ENCODE measurements around the gene PRPF40B. TPM values are rescaled to one million over a fixed set of nuclear protein-coding genes. Genes with fewer than 3 reads are reported as not detected.

Gene PRPF40B
- total RNA-seq, 3 donors from 2014 or later = 10.4 to 34.0 (median 32.8) TPM

DNA sequence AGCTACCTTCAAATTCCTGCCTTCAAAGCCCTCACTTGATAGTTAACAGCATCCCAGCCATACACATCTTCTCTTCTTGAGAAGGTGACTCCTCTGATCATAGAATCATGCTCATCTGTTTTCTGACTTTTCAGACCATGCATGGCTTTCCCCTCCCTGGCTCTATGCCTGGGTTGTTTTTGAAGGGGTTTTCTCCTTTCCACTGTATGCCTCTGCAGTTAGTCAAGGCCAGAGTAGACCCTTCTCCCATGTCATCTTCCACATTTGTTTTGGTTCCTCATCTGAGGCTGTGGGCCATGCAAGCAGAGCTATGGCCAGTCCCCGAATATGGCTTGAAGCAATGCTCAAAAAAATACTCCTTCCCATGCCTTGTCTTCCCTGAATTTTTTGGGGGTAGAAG, 41.2 kb upstream of the PRPF40B start:
- Histone ChIP-seq H3K36me3 (no peaks in the 10 kb centered on the region), H3K4me3 (no peak overlapping the region), H3K4me1 (no peaks in the 10 kb centered on the region), H3K27ac (no peak overlapping the region), H3K9me3 (no peaks in the 10 kb centered on the region), H3K27me3 (no peaks in the 10 kb centered on the region)
- intact Hi-C loops (cut with DNase I; ENCODE audit: low total_unique reads) = no loop called here
- DNase-seq (ENCODE audit: low spot score in 2 of 2) = no peak
- TF ChIP-seq, protein P1, sequence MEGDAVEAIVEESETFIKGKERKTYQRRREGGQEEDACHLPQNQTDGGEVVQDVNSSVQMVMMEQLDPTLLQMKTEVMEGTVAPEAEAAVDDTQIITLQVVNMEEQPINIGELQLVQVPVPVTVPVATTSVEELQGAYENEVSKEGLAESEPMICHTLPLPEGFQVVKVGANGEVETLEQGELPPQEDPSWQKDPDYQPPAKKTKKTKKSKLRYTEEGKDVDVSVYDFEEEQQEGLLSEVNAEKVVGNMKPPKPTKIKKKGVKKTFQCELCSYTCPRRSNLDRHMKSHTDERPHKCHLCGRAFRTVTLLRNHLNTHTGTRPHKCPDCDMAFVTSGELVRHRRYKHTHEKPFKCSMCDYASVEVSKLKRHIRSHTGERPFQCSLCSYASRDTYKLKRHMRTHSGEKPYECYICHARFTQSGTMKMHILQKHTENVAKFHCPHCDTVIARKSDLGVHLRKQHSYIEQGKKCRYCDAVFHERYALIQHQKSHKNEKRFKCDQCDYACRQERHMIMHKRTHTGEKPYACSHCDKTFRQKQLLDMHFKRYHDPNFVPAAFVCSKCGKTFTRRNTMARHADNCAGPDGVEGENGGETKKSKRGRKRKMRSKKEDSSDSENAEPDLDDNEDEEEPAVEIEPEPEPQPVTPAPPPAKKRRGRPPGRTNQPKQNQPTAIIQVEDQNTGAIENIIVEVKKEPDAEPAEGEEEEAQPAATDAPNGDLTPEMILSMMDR (IDR thresholded peaks at IDR 0.05) = no peak
- no peak for TF ChIP-seq POLR2AphosphoS5 (IDR thresholded peaks at IDR 0.05)
- TF ChIP-seq POLR2A (IDR thresholded peaks at IDR 0.05) = no peak

DNA sequence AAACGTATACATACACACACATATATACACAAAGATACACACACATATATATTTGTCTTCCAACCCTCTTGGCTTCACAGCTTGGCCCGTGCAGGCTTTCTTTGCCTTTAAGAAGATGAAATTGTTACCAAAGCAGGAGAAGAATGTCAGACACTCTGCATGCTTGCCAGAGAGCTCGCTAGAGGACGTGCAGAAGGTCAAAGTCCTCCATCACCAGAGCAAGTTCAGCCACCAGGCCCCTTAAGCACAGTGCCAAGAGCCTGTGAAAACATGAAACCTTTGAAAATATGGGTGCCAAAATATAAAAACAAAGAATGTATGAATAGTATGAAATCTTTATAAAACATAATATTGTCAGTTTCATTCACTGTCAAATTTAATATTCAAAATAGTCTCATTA, 40.5 kb upstream of the PRPF40B start:
- no peak overlapping the region for H3K27ac ChIP-seq
- no peak for DNase-seq (ENCODE audit: low spot score in 2 of 2)
- TF ChIP-seq POLR2AphosphoS5 (IDR thresholded peaks at IDR 0.05) (no peak), POLR2A (IDR thresholded peaks at IDR 0.05) (no peak)
- TF ChIP-seq, protein P1 (IDR thresholded peaks at IDR 0.05) = no peak
- no peaks in the 10 kb centered on the region for H3K9me3 ChIP-seq
- no peaks in the 10 kb centered on the region for H3K36me3 ChIP-seq
- intact Hi-C loops (cut with DNase I; ENCODE audit: low total_unique reads) = no loop called here
- no peak overlapping the region for H3K4me3 ChIP-seq
- no peaks in the 10 kb centered on the region for H3K4me1 ChIP-seq
- H3K27me3 ChIP-seq = no peaks in the 10 kb centered on the region

DNA sequence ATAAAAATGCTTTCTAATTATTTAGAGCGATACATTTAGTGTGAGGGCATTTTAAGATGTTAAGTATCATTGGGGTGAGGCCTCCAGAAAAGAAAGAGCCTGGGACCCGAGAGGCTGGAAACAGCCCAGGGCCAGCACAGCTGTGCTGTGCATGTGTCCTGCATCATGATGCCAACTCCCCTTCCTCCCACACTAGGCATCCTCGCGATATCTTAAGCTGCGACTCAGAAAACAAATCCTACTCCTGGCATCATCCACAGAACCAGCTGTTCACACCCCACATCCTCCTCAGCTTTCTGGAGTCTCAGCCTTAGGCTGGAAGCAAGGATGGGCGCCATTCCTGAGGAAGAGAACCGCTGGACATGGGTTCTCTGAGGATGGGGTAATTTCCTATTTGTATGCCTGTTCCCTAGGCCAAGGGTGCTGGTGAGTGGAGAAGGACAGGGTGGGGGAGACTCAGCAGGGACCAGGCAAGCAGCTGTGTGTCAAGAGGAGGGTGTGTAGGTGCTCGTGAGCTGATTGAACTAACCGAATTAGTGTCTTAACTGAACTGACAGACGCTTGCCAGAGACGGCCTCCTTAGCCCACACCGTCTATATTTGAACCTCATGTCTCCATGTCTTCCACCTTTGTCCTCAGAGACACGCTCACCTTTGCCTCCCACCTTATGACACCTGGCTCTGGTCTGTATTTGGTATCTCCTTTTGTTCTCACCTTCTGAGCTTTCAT, 39.8 kb upstream of the PRPF40B start:
- Histone ChIP-seq H3K4me1 (no peaks in the 10 kb centered on the region), H3K36me3 (no peaks in the 10 kb centered on the region), H3K27ac (no peak overlapping the region), H3K9me3 (no peaks in the 10 kb centered on the region), H3K27me3 (no peaks in the 10 kb centered on the region), H3K4me3 (no peak overlapping the region)
- no peak for DNase-seq (ENCODE audit: low spot score in 2 of 2)
- TF ChIP-seq POLR2AphosphoS5 (IDR thresholded peaks at IDR 0.05) (no peak), POLR2A (IDR thresholded peaks at IDR 0.05) (no peak)
- TF ChIP-seq, protein P1 (IDR thresholded peaks at IDR 0.05) = no peak
- intact Hi-C loops (cut with DNase I; ENCODE audit: low total_unique reads) = no loop called here

DNA sequence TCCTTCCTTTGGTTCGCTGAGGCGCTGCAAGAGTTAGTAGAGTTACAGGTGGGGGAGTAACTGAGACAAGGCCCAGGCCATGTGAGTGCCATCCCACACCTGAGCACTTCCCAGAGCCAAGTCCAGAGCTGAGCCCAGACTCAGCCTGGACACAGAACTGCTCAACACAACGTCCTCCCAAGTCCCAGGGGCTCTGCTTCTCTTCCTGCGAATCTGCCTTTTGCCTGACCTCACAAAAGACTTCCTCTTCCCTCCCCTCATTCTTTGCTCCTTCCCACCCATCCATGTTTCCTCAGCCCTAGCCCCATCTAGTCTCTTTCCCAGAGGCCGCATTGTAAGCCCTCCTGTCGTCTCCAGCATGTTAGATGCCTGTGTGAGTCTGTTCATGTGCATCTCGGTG, 38.8 kb upstream of the PRPF40B start:
- Histone ChIP-seq H3K36me3 (no peaks in the 10 kb centered on the region), H3K27me3 (no peaks in the 10 kb centered on the region), H3K9me3 (no peaks in the 10 kb centered on the region), H3K4me3 (no peak overlapping the region), H3K4me1 (no peaks in the 10 kb centered on the region), H3K27ac (peak overlapping the region in 1 of 2 donors; percentile 9)
- intact Hi-C loops (cut with DNase I; ENCODE audit: low total_unique reads) = no loop called here
- no peak for TF ChIP-seq POLR2AphosphoS5 (IDR thresholded peaks at IDR 0.05)
- no peak for TF ChIP-seq POLR2A (IDR thresholded peaks at IDR 0.05)
- TF ChIP-seq, protein P1 (IDR thresholded peaks at IDR 0.05) = no peak
- DNase-seq (ENCODE audit: low spot score in 2 of 2) = no peak

DNA sequence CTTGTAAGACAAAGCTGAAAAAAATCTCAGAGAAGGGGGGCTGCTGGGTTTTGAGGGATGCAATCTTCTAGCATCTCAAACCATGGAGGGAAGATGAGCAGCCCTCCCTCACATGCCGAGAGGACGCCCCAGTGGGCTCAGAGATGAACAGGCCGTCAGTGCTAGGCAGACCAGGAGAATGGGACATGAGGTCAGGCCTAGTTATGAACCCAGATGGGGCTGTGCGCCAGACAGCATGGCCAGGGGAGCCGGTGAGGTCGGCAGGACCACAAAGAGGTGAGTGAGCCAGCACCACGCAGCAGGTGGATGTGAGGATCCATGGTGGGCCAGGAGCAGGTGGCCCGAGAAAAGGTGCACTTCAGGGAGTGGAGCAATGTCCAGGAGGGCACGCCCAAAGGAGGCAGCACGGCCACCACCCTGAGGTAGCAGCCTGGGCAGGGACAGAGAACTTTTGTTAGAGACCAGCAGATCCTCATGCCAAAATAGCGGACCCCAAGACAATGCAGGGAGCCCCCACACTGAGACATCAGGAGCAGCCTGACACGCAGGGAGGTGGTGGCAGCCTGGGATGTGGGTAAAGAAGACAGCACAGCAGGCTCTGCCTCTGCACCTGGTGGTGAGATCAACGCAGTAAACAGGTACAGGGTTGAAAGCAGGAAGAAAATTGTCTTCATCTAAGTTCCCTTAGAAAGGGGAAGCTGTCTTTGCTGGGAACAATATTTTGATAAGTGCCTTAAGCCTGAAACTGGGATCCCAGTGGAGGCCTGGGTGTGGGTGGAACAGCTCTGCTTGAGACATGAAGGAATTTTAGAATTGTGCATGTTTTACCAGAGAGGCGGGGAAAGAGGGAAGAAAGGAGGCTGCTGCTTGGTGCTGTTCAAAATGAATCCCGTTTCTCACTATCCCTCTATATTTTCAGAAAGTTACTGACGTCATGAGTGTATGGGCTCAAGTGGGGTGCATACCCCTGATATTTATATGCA, 37.6 kb upstream of the PRPF40B start:
- DNase-seq (ENCODE audit: low spot score in 2 of 2) = no peak
- H3K4me3 ChIP-seq = no peak overlapping the region
- no peaks in the 10 kb centered on the region for H3K9me3 ChIP-seq
- H3K4me1 ChIP-seq = no peaks in the 10 kb centered on the region
- intact Hi-C loops (cut with DNase I; ENCODE audit: low total_unique reads) = no loop called here
- TF ChIP-seq, protein P1 (IDR thresholded peaks at IDR 0.05) = no peak
- no peak for TF ChIP-seq POLR2A (IDR thresholded peaks at IDR 0.05)
- no peaks in the 10 kb centered on the region for H3K27me3 ChIP-seq
- peak overlapping the region in 1 of 2 donors; percentile 27 for H3K27ac ChIP-seq
- no peaks in the 10 kb centered on the region for H3K36me3 ChIP-seq

All from breast epithelium (tissue), 4 donors.